Hepatocyte (in vitro differentiated cells): ENCODE measurements around the gene PCLO.

Experiments
- EZH2phosphoT487 ChIP-seq: fragments of 200-600 bp; sonication (generic); IDR thresholded peaks from one replicate; pipeline ENCODE4 v1.6.1; 2018; ENCODE audit warnings: antibody characterized with exemption, mild to moderate bottlenecking, low read depth, moderate library complexity; ENCODE audit not compliant: unreplicated experiment, severe bottlenecking
- TF ChIP-seq, protein P1 (sequence below): fragments of 200-600 bp; sonication (generic); IDR thresholded peaks from 2 replicates; pipeline ENCODE4 v1.5.1; 2016; ENCODE audit warnings: antibody characterized with exemption, mild to moderate bottlenecking; ENCODE audit not compliant: poor library complexity

DNA sequence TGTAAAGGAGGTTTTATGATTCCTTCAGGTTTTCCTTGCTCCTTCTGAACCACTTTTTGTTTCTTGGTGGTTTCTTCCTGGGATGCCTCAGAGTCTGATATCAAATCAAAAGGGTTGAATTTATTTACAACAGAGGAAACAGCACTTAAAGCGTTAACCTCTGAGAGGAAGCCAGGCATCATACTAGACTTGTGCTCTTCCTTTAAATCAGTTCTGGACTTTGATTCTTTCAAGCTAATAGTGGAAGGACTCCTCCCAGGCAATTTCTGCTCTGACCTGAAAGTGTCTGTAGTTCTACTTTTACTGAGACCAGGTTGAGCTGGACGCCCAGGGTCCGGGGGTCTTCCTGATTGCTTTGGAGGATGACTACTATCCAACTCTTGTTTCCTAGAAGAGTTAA, 6.7 kb downstream of the PCLO start:
- TF ChIP-seq, protein P1, sequence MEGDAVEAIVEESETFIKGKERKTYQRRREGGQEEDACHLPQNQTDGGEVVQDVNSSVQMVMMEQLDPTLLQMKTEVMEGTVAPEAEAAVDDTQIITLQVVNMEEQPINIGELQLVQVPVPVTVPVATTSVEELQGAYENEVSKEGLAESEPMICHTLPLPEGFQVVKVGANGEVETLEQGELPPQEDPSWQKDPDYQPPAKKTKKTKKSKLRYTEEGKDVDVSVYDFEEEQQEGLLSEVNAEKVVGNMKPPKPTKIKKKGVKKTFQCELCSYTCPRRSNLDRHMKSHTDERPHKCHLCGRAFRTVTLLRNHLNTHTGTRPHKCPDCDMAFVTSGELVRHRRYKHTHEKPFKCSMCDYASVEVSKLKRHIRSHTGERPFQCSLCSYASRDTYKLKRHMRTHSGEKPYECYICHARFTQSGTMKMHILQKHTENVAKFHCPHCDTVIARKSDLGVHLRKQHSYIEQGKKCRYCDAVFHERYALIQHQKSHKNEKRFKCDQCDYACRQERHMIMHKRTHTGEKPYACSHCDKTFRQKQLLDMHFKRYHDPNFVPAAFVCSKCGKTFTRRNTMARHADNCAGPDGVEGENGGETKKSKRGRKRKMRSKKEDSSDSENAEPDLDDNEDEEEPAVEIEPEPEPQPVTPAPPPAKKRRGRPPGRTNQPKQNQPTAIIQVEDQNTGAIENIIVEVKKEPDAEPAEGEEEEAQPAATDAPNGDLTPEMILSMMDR, result no peak
- TF ChIP-seq EZH2phosphoT487, result no peak
